MM.1S (cell line): ENCODE results near the gene CYSTM1.

Experiments
- CTCF ChIP-seq: fragments of 300-600 bp; sonication (generic); IDR thresholded peaks from 2 replicates; pipeline ENCODE4 v1.5.1; 2016; ENCODE audit warnings: antibody characterized with exemption, low read length, mixed read lengths
- EZH2 ChIP-seq: fragments of 300-600 bp; sonication (generic); optimal IDR thresholded peaks from 2 replicates; pipeline ENCODE3; 2017; ENCODE audit warnings: low read depth, mild to moderate bottlenecking, antibody characterized with exemption, low read length, mixed read lengths

- TF ChIP-seq EZH2 = no peak
- TF ChIP-seq CTCF = no peak
These were observed 71.6 kb downstream of the CYSTM1 start for GRCh38 chr5:140246378-140247122.
